Adrenal gland (tissue), 12 donors: Measurements from ENCODE around the gene LCN1. TPM values are rescaled to one million over a fixed set of nuclear protein-coding genes. Genes with fewer than 3 reads are reported as not detected.

Experiments
- DNase-seq, 7 donors: peaks; one replicate each; pipeline ENCODE4 v3.0.0-alpha.2; 2019 to 2020
- H3K27ac ChIP-seq, 5 donors: fragments of 200-600 bp; sonication (generic) in 4 of 5; 1 replicate in 3 of 5; 2 replicates in 2 of 5; pipeline versions ENCODE4 v1.5.1 to v1.8.0; 2016 to 2020; ENCODE audit warnings: mild to moderate bottlenecking in 1 of 5
- H3K27me3 ChIP-seq: fragments of 200-600 bp; 2 replicates; pipeline ENCODE4 v1.8.0; 2021
- H3K36me3 ChIP-seq, 2 donors: fragments of 200-600 bp; replicated peaks in 1 of 2; 1 replicate in 1 of 2; 2 replicates in 1 of 2; pipeline versions ENCODE4 v1.5.1 to v1.8.0; 2018 to 2022
- H3K4me1 ChIP-seq, 2 donors: fragments of 200-600 bp; replicated peaks in 1 of 2; 1 replicate in 1 of 2; 2 replicates in 1 of 2; pipeline versions ENCODE4 v1.5.1 to v1.8.0; 2018 to 2021
- H3K4me3 ChIP-seq, 4 donors: fragments of 200-600 bp; sonication (generic) in 3 of 4; one replicate each; pipeline ENCODE4 v1.5.1; 2016 to 2018
- H3K9me3 ChIP-seq, 3 donors: fragments of 200-600 bp; sonication (generic) in 1 of 3; replicated peaks in 1 of 3; 1 replicate in 2 of 3; 2 replicates in 1 of 3; pipeline versions ENCODE4 v1.5.1 to v1.8.0; 2016 to 2021
- CTCF ChIP-seq, 6 experiments: fragments of 450-650 bp in 4 of 6; fragments of 200-600 bp in 2 of 6; sonication (generic) in 1 of 6; IDR thresholded peaks; 1 replicate in 5 of 6; 2 replicates in 1 of 6; pipeline versions ENCODE4 v1.5.1 to v1.8.0; 2016 to 2021; ENCODE audit warnings: antibody characterized with exemption in 6 of 6, mild to moderate bottlenecking in 2 of 6, moderate library complexity in 1 of 6
- POLR2A ChIP-seq, 2 donors: fragments of 450-650 bp; IDR thresholded peaks; one replicate each; pipeline ENCODE4 v1.6.1; 2017; ENCODE audit warnings: antibody characterized with exemption in 2 of 2, mild to moderate bottlenecking in 2 of 2, moderate library complexity in 1 of 2
- WGBS, 4 donors: extraction: QIAGEN DNeasy Blood & Tissue Kit in 2 of 4; methylation state at CpG; one replicate each; pipeline versions ENCODE4 v1.1.5 to v1.1.7; 2013 to 2017; 5-methylcytosine and 5-hydroxymethylcytosine counted together
- intact Hi-C, 2 donors: fragments of 100-400 bp; cut with DNase I; formaldehyde crosslinking; loops; one replicate each; pipeline versions ENCODE4 v1.14.1 to v1.15.0; 2022 to 2023
- polyA plus RNA-seq, 3 donors: library from polyadenylated mRNA; stranded (reverse); fragments of 200-250 nt in 2 of 3; fragments of 350-450 nt in 1 of 3; fragmentation: Illumina TruSeq in 1 of 3; extraction: RNeasy Lipid Tissue Mini Kit (QIAGEN cat#74804) in 1 of 3; gene quantifications; one replicate each; pipeline ENCODE4 v1.2.3, GENCODE V29; 2013 to 2014
- total RNA-seq, 9 donors: library from RNA; depleted of rRNA in 4 of 9; stranded (reverse); fragments of >200 nt in 4 of 9; fragments of 120-200 nt in 1 of 9; fragmentation: NEBNext Ultra II Directional in 1 of 9; extraction: Animal tissue kit (Norgen Biotek cat#: 25700) in 1 of 9; gene quantifications; one replicate each; pipeline versions ENCODE4 v1.1.0 to v1.2.4, GENCODE V29; 2013 to 2023
- donor health status: healthy with polysubstance abuse.
- donor health status: Bipolar disorder and iron deficiency.
- donor health status: DM: yes; HTN: yes; CAD: no.
- donor health status: DM: no; HTN: no; CAD: no.
- donor health status: DM: no; HTN: no; CAD: no.
- donor health status: DM: yes; HTN: yes; CAD: no.

LCN1 gene
- total and polyA plus RNA-seq, 12 donors: not detected

- Histone ChIP-seq H3K36me3 (peaks cover 0 to 33% of the 10 kb centered on the region in 2 donors), H3K27me3 (no peaks in the 10 kb centered on the region), H3K27ac (no peak overlapping the region), H3K4me3 (no peak overlapping the region), H3K9me3 (no peaks in the 10 kb centered on the region), H3K4me1 (no peaks in the 10 kb centered on the region)
- DNase-seq: no peak
- intact Hi-C loops: no loop called here
- WGBS, 4 donors: 77 to 83% (median 80%) methylated on average over 9 to 18 of the region's 18 CpGs
- no peak for TF ChIP-seq POLR2A (IDR thresholded peaks at IDR 0.05)
- TF ChIP-seq CTCF (IDR thresholded peaks at IDR 0.05): no peak
These were observed 31.9 kb upstream of the LCN1 start for GRCh38 chr9:135489188-135489906.

- WGBS, 4 donors: 91 to 94% (median 91%) methylated on average over 16 of the region's 16 CpGs
- Histone ChIP-seq H3K27me3 (no peaks in the 10 kb centered on the region), H3K4me1 (no peaks in the 10 kb centered on the region), H3K9me3 (no peaks in the 10 kb centered on the region), H3K36me3 (peaks cover 0 to 23% of the 10 kb centered on the region in 2 donors), H3K4me3 (no peak overlapping the region), H3K27ac (no peak overlapping the region)
- DNase-seq: no peak
- intact Hi-C loops: no loop called here
- TF ChIP-seq POLR2A (IDR thresholded peaks at IDR 0.05): no peak
- TF ChIP-seq CTCF (IDR thresholded peaks at IDR 0.05): no peak
These were observed 30.9 kb upstream of the LCN1 start for GRCh38 chr9:135490166-135490870.

GRCh38 chr9:135490980-135491464 is 30.2 kb upstream of the LCN1 start:
- no peak for DNase-seq
- intact Hi-C loops: no loop called here
- Histone ChIP-seq H3K27ac (no peak overlapping the region), H3K9me3 (no peaks in the 10 kb centered on the region), H3K4me1 (no peaks in the 10 kb centered on the region), H3K27me3 (no peaks in the 10 kb centered on the region), H3K4me3 (no peak overlapping the region), H3K36me3 (peaks cover 0 to 16% of the 10 kb centered on the region in 2 donors)
- TF ChIP-seq POLR2A (IDR thresholded peaks at IDR 0.05) (no peak), CTCF (IDR thresholded peaks at IDR 0.05) (no peak)
- whole genome bisulfite sequencing, 4 donors: 81 to 88% (median 86%) methylated on average over 18 of the region's 18 CpGs

GRCh38 chr9:135491764-135492163 is 29.5 kb upstream of the LCN1 start:
- TF ChIP-seq POLR2A (IDR thresholded peaks at IDR 0.05): no peak
- no peak for TF ChIP-seq CTCF (IDR thresholded peaks at IDR 0.05)
- H3K27ac ChIP-seq: no peak overlapping the region
- no peak overlapping the region for H3K4me3 ChIP-seq
- DNase-seq: no peak
- no peaks in the 10 kb centered on the region for H3K9me3 ChIP-seq
- intact Hi-C loops: no loop called here
- peaks cover 0 to 9% of the 10 kb centered on the region in 2 donors for H3K36me3 ChIP-seq
- H3K4me1 ChIP-seq: no peaks in the 10 kb centered on the region
- no peaks in the 10 kb centered on the region for H3K27me3 ChIP-seq
- 80 to 87% (median 84%) methylated on average over 4 of the region's 4 CpGs for WGBS, 4 donors
